HG03175 (cell line): Measurements from ENCODE around the gene EMID1.
A peak's percentile ranks its signal among the peaks of the same experiment; 100 is the strongest.

Experiments
- ATAC-seq: cut with Tn5 transposase; IDR thresholded peaks from one replicate; pipeline ENCODE4 v1.9.1; 2021; ENCODE audit warnings: mild to moderate bottlenecking, moderate library complexity; ENCODE audit not compliant: unreplicated experiment

The EMID1 gene

DNA sequence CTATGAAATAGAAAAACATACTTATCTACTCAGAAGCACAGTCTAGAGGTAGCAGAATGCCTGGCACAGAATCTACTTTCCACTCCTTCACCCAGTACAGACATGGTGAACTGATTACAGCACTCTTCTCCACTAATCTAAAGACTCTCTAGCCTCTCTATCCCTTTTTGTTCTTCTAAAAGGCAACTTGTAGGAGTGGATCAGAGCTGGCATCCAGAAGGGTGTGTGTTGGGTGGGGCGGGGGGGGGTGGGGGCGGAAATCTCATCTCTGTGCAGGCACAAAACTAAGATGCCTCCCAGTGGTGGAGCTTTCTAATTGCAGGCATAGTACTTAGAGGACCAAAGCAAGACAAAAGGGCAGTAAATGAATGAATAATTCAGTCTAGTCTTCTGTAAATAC lies 11.5 kb upstream of the EMID1 start:
- ATAC-seq: no peak

DNA sequence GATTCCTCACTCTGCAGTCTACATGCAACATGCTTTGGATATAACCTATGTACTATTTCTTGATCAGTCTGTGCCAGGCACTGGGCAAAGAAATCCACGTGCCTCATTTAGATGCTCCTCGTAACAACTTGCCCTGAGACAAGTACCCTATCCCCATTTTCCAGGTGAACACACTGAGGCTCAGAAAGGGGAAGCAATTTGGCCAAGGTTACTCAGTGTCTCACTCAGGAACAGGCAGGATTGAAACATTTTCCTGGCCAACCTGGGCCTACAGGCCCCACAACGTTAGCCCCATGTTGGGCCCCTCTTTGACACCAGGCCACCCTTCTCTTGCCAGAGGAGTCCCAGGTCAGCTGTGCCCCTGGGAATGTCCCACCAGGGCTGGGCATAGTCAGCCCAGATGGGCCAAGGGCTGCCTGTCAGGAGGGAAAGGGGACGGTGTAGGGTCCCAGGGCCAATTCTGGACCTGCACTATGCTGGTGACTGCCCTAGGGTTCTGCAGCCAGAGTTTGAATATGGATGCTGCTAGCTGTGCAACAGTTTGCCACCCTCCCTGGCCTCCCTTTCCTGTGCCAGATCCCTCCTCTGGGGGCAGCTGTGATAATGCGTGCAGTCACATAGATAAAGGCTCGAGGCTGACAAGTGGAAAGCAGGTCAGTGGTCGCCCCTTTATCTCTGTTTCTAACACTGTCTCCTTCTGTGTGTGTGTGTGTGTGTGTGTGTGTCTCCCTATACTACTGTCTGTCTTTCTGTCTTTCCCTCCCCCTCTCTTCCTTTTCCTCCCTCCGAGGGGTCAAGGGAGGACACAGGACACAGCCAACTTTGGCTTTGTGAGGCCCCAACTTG lies 10.4 kb upstream of the EMID1 start:
- no peak for ATAC-seq

DNA sequence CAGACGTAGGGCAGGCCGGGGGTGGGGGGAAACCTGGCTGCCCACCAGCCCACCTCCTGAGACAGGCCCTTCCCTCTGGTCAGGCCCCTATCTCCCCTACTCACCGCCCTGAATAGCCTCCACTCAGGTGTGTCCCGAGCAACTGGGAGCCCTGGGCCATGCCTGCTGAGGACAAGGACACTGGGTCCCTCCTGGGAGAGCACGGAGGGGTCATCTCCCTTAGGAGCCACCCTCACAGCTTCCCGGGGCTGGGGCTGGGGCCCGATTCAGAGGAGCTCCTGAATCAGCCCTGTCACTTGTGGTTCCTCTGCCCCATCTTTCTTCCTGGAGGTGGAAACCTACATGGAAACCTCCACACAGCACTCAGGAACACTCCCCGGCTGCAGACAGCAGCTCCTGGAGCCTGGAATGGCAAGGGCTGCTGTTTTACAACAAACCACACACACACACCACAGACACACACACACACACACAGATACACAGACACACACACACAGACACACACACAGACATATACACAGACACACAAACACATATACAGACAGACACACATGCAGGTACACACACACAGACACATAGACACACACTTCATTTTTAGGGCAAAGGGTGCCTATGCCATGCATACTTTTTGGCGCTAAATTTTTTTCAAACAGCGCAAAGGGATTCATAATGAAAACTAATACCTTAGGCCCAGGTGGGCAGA lies 9.6 kb upstream of the EMID1 start:
- no peak for ATAC-seq

DNA sequence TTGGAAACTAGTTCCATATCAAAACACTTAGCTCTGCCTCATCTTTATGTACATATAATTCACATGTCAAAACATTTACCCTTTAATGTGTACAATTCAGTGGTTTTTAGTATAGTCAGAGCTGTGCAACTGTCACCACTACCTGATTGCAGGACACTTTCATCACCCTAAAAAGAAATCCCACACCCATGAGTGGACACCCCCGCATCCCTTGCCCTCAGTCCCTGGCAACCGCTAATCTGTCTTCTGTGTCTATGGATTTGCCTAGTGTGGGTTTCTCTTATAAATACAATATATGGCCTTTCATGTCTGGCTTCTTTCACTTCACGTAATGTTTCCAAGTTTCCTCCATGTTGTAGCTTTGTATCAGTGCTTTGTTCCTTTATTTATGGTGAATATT lies 8.6 kb upstream of the EMID1 start:
- ATAC-seq: no peak

DNA sequence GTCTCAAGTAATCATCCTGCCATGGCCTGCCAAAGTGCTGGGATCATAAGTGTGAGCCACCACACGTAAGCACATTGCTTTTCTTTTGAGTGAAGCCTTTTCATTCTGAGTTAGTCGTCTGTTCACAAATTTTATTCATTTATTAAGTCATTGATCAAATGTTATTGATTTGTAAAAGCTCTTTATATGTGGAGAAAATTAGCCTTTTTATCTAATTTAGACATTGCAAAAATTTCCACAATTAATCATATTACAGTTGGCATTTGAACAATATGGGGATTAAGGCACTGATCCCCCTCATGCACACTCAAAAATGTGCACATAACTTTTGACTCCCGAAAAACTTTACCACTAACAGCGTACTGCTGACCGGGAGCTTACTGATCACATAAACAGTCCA lies 7.5 kb upstream of the EMID1 start:
- ATAC-seq: no peak

DNA sequence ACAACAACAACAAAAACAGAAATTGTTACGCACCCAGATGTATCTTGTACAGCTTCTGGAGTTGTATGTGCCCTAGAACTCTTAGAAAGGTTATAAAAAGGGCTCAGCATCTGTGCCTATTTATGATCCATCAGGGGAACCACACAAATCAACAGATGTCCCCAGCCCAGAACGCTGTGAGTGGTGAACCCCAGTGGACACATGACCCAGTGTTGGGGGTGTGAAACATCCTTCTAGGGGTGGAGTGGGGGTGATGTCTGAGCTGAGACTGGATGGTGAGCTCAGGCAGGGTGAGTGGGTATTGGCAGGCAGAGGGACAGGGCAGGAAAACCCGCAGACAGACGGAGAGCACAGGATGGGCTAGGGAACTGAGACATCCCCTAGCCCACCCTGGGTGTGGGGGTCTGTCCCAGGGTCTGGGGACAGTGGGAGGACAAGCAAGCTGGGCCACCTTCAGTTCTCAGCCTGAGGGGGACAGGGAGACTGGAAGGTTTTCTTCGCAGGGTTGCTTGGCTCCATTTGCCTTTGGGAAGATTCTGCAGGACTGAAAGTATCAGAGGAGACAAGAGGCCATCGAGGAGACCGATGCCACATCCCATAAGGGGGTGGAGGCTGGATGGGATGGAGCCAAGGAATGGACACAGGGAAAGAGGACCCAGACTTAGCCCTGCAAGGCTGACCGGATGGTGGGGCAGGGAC lies 5.8 kb upstream of the EMID1 start:
- no peak for ATAC-seq

DNA sequence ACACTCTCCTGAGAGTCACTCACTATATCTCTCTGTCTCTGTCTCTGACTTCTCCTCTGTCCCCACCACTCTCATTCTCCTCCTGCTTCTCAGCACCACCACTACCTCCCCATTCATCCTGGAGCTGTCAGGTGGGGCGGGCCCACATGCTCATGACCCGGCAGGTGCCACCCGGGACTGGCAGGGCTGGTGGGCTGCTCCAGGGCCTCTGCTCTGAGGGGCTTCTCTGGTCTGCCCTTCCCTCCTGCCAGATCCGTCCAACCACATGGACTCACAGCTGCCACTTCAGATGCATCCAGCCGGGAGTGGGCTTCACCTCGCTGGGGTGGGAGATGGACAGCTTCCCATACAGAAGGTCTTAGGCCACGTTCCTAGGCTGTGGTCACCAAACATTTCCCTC lies 4.8 kb upstream of the EMID1 start:
- no peak for ATAC-seq

DNA sequence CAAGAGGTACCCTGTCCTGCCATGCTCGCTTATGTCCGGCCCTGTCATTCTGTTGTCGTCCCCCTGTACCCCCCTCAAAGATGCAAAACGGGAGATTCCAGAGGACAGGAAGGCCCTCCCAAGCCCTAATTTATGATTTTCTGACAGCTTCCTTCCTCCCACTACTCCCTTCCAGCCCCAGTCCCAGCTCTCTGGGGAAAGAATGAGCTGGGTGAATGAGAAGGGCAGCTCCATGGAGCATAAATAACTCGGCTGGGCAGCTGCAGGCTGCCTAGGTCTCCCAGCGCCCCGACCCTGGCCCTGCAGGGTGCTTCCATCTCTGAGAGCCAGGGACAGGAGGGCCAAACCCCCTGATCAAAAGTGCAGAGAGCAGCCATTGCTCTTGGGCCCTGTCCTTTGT lies 3.9 kb upstream of the EMID1 start:
- ATAC-seq: no peak

DNA sequence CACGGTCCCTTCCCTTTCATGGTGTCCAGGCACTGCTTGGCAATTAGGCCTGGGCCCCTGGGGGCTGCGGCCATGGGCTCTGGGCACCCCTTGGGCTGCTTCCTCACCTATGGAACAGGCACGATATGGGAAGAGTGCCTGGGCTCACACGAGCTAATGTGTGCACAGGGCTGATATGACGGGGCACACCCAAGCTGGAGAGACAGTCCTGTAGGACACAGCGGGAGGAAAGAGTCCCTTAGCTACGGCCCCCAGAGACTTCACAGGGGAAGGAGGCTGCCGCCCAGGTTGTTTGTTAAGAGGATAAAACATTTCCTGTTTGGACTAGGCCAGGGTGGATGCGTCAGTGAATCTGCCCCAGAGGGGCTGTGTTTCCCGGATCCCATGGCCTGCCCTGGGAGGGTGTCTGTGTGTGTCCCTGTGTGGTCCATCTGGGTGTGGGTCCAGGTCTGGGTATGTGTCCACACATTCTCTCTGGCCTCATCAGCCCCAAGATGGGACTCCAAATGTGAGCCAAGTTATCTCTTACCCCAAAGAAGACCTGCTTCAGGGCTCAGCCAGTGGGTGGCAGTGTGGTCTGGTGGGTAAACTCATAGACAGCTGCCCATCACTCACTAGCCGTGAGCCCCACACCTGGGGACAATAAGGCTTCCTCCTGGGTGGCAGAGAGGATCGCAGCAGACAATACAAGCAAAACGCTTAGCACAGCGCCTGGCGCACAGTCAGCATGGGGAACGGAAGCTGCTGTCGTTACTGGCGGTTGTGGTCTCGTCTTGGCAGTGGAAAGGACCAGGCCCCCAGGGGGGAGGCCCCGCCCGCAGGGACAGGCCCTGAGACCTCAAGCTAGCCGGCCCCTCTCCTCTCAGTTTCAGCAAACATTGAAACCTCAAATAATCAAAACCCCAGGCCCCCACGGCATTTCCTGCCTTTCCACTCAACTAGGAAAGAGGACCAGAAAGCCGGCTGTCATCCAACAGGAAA lies 3.2 kb upstream of the EMID1 start:
- ATAC-seq: peak; percentile 64

DNA sequence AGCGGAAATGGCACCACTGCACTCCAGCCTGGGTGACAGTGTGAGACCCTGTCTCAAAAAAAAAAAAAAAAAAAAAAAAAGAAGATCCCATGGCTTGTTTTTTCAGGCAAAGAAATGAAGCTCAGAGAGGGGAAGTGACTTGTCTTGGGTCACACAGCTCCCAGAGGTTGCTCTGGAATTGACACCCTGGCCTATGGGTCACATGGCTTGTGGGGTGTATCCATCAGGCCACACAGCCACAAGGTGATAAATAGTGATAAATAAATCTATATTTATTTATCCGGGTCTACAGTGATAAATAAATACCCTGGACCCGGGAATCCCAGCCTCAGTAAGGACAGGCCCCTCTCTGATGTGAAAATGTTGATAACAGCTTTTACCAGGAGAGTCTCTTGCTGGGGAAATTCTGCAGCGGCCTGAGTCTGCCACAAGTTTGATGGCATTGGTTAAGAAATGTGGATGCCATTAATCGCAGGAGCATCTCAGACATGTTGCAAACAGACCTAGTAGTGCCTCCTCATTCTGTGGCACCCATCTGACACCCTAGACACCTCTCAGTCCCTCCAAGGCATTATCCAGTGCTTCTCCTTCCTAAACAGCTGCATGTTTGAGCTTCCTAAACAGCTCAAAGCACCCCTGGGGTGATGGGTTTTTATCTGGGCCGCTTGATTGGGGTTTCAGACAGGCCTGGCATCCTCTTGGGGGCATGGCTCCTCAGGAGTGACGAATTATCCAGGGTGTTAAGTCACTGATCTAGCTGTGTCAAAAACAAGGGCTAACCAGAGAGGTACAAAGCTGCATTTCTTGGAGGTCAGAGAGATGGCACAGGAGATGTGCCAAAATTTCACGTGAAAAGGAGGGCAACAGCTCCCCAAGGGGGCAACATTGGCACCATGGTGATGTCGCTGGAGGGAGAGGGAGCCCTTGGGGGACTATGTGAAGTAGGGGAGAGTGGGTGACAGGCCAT lies 1.9 kb upstream of the EMID1 start:
- no peak for ATAC-seq

DNA sequence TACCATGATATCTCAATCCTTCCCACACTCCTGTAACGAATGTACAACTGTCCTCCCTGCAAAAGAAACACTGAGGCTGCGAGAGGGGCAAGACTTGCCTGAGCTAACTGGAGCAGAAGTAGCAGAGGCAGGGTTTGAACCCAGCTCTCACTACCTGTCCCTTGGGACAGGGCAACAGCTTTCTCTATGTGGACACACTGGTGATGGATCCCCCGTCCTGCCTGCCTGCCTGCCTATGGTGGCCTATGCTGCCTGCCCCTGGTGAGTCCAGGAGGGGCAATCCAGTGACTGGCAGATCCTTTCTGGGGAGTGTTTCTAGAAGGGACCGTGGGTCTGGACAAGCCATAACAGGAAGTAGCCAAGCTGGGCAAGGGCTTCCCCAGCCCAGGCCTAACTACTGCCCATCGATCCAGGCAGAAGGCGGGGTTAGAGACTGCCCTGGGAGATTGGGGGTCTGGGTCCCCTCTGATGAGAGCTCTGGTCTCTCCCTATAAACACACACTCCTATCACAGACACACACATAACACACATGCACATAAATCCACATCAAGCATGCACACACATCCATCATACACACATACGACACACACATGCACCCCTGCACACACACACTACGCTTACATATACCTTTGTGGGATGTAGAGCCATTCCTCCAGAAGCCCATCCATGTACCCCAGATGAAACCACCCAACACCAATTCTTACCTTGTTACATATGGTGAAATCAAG lies 1.1 kb upstream of the EMID1 start:
- ATAC-seq: no peak

DNA sequence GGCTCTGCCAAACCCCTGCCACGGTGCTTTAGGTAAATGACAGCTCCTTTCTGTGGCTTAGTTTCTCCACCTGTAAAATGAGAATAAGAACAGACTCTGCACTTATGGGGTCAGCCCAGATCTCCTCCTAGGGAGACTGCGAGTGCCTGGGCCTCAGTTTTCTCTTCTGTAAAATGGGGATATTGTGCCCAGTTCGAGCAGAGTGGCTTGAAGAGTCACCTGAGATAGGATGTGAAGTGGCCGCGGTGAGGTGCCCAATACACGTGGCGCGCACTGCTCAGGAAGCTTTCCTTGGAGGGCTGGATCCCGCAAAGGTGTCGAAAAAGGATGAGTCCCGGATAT lies 473 bp upstream of the EMID1 start:
- no peak for ATAC-seq

DNA sequence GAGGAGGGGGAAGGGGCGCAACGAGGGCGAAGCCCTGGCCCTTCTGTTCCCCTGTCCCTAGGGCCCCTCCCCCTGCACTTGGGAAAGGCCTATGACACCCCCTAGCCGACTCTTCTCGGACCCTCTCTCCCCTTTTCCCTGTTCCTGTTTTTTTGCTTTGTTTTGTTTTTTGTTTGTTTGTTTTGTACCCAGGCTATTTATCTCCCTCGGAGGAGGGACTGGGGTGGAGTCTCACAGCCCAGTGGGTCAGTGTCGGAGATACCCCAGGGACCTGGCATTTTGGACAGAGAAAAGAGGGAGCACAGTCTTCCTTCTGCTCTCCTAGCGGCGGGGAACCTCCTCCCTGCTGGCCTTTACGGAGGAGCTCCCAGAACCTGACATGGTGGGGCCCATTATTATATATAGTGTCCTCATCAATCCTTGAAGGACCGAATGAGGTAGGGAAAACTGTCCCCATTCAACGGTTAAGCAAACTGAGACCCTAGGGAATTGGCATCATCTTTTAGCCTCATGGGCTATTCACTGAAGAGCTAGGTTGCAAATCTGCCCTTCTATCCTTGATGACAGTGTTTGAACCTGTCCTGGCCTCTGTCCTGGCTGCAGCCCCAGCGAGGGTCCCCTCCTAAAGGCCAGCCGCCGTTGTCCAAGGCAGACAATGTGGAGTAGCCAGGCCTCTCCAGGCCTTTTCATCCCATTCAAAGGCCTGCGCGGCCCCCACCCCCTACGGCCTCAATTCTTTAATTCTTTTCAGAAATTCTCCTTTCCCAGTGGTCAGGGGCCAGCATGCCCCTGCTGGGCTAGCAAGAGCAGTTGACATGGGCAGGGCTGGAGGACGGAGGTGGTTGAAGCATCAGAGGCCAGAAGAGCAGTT lies 911 bp downstream of the EMID1 start:
- no peak for ATAC-seq

DNA sequence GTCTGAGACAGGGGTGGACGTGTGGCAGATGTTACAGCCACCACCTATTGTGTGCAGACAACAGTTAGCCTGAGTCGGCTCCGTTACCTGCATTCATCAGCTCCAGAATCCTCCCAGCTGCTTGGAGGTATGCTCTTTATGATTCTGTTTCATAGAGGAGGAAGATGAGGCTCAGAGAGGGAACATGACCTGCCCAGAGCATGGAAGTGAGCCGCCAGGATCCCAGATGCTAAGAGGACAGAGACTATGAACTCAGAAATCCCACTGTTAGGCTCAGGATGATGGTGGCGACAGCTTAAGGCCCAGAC lies 1.5 kb downstream of the EMID1 start:
- ATAC-seq: no peak

DNA sequence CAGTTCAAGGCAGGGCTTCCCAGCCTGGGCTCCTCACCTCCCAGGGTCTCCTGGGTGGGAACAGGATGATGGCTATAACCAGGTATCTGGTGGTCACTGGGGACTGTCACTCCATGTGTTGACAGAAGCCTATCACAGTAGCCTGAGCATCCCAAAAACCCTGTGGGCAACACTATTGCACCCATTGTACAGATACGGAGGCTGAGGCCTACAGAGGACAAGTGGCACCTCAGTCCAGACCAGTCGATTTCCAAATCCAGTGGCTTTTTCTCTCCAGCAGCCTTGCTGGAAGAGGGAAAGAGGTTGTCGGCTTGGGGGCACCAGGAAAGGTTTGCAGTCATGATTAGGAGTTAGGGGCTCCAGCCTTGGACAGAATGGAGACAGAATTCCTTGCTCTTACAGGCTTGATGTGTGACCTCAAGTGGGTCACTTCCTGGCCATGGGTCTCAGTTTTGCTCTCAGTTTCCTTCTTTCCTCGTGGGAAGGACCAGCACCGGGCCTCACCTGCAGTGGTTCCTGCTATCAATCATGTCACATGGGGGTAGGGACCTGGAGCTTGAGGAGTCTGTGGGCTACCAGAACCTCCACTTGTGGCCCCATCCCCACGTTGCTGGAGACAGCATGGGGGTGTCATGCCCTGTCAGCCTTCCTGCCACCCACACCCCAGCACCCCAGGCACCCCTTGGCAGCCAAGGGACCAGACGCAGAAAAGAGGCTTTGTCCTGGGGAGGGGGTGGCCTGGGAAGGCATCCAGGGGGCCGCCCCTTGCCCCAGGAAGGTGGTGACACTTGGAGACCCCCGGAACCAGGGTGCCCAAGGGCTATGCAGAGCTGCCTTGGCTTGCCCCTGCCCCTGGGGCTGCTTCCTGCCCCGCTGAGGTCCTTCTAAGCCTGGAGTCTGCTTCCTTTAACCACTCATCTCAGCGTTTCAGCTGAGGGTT lies 2.1 kb downstream of the EMID1 start:
- ATAC-seq: no peak

DNA sequence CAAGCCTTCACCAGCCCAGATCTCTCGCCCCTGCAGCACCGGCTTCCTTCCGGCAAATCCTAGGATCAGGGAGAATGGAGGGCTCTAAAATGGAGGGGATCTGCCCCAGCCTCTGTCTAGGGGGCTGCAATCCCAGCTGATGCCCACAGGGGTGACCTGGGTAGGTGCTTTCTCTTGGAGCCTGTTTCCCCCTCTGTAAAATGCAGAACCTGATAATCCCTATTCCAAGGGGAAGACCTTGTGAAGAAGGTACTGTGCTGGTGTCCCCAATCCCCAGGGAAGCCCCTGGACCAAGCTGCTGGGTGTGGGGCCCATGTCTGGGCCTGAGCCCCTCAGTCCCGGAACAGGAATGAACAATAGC lies 2.8 kb downstream of the EMID1 start:
- ATAC-seq: no peak

DNA sequence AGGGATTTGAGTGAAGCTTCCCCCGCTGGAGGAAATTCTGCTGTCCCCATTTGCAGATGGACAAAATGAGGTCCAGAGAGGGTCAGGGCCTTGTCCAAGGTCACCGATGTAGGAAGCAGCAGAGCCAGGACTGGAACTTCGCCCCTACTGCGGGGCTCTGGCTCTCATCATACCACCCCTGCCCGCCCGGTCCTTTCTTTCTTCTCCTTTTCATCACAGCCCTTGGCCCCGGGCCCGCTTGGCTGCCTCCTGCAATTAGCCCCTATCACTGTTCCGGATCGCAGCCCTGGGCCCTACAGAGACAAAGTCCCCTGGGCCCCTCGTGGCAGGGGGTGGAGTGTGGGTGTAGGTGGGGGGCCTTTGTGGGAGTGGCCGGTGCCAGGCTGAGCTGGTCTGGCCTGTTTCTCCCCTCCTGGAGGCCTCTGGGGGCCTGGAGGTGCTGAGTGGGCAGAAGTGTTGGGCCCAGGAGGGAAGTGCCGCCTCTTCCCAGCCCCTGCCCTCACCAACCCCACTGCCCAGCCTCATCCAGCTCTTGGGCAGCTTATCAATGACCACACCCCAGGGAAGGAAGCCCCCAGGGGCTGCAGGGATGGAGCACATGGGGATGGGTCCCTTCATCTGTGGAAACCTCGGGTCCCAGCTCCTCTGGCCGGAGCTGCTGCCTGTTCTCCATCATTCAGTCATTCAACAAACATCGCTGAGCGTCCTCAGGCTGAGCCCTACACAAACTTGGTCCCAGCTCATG lies 3.4 kb downstream of the EMID1 start:
- no peak for ATAC-seq
